Measurements from ENCODE around the gene CCL15.

DNA sequence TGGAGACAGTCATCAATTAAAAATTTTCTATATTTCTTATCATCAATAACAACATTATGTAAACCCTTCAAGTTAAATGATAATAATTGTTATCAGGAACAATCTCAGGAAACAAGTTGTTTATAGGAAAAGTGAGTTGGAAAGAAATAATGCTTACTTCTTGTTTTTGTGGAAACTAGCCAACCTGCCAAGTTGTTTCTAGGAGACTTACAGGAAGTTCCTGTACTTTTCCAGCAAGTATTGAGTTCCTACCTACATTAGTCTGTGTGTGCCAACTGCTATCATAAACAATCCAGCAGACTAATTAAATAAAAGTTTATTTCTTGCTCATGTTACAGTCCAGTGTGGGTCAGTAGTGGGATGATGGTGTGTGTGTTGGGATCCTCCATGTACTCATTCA lies 13.2 kb downstream of the CCL15 start:
- no peak for TF ChIP-seq POLR2A (IDR thresholded peaks at IDR 0.05)
- TF ChIP-seq, protein P1, sequence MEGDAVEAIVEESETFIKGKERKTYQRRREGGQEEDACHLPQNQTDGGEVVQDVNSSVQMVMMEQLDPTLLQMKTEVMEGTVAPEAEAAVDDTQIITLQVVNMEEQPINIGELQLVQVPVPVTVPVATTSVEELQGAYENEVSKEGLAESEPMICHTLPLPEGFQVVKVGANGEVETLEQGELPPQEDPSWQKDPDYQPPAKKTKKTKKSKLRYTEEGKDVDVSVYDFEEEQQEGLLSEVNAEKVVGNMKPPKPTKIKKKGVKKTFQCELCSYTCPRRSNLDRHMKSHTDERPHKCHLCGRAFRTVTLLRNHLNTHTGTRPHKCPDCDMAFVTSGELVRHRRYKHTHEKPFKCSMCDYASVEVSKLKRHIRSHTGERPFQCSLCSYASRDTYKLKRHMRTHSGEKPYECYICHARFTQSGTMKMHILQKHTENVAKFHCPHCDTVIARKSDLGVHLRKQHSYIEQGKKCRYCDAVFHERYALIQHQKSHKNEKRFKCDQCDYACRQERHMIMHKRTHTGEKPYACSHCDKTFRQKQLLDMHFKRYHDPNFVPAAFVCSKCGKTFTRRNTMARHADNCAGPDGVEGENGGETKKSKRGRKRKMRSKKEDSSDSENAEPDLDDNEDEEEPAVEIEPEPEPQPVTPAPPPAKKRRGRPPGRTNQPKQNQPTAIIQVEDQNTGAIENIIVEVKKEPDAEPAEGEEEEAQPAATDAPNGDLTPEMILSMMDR (IDR thresholded peaks at IDR 0.05), result no peak

Measured in tibial nerve (tissue), 3 donors.